Right ventricle myocardium superior (tissue), 1 donor: ENCODE data around the gene GJA10. TPM values are rescaled to one million over a fixed set of nuclear protein-coding genes. Genes with fewer than 3 reads are reported as not detected.
A peak's percentile ranks its signal among the peaks of the same experiment; 100 is the strongest.

Experiments
- ATAC-seq: fragments of 200-7000 bp; cut with Tn5 transposase; one replicate; pipeline ENCODE4 v1.9.1; 2020; ENCODE audit warnings: mild to moderate bottlenecking; ENCODE audit not compliant: poor library complexity
- DNase-seq: peaks from one replicate; pipeline ENCODE4 v3.0.0-alpha.2; 2020
- intact Hi-C: fragments of 100-400 bp; cut with DNase I; formaldehyde crosslinking; loops from one replicate; pipeline ENCODE4 v1.11.2; 2022
- total RNA-seq: library from RNA; stranded (reverse); fragmentation: NEBNext Ultra II Directional; extraction: Animal tissue kit (Norgen Biotek cat#: 25700); gene quantifications from one replicate; pipeline ENCODE4 v1.2.1, GENCODE V29; 2021
- donor health status: DM: no; HTN: yes; CAD: no; lungs with severe emphysema.

The GJA10 gene
- total RNA-seq, 1 donor from 2014 or later, result not detected

DNA sequence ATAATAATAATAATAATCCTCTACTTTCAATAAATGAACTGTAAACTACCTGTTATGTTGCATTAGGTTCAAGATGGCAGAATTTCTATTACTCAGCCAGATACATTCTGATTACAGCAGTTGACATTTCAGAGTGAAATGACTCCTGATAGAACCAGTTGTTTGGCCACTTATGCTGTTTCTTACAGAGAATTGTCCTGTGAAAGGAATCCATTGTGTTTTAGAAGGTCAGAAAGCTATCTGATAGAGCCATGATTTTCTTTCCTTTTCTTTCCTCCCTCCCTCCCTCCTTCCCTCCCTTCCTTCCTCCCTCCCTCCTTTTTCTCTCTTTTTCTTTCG lies 16.6 kb downstream of the GJA10 start:
- no peak for ATAC-seq
- DNase-seq, result no peak
- intact Hi-C loops, result no loop called here

DNA sequence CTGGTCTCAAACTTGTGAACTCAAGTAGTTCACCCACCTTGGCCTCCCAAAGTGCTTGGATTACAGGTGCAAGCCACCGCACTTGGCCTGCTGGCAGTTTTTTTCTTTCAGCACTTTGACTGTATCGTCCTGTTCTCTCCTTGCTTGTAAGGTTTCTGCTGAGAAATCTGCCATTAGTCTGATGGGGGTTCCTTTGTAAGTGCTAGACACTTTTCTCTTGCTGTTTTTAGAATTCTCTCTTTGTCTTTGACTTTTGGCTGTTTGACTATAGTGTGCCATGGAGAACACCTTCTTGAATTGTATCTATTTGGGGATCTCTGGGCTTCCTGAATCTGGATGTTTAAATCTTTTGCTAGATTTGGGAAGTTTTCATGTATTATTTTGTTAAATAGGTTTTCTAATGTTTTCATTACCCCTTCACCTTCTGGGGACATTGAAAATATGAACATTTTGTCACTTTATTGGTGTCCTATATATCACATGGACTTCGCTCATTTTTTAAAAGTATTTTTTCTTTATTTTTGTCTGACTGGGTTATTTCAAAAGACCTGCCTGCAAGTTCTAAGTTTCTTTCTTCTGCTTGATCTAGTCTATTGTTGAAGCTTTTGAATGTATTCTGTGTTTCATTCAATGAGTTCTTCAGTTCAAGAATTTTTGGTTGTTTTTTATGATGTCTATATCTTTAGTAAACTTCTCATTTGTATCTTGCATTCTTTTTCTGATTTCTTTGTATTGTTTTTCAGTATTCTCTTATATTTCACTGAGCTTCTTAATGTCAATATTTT lies 22.1 kb downstream of the GJA10 start:
- no peak for ATAC-seq
- DNase-seq, result no peak
- intact Hi-C loops, result no loop called here

DNA sequence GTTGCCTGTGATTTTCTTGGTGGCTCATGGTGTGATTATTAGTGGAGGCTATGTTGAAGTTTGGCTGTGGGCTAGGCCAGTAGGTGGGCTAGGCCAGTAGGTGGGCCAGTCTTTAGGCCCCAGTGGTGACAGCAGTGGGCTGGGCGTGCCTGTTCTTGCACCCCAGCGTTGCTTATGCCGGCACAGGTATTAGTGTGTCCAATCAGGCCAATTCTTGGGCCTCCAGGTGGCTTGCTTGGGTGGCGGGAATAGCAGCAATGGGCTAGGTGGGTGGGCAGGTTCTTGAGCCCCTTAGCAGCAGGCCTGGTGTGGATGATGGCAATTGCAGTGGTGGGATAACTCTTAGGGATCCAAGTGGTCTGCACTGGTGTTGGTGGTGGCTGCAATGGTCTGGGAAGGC lies 22.9 kb downstream of the GJA10 start:
- ATAC-seq (no peak), DNase-seq (no peak)
- intact Hi-C loops, result no loop called here

DNA sequence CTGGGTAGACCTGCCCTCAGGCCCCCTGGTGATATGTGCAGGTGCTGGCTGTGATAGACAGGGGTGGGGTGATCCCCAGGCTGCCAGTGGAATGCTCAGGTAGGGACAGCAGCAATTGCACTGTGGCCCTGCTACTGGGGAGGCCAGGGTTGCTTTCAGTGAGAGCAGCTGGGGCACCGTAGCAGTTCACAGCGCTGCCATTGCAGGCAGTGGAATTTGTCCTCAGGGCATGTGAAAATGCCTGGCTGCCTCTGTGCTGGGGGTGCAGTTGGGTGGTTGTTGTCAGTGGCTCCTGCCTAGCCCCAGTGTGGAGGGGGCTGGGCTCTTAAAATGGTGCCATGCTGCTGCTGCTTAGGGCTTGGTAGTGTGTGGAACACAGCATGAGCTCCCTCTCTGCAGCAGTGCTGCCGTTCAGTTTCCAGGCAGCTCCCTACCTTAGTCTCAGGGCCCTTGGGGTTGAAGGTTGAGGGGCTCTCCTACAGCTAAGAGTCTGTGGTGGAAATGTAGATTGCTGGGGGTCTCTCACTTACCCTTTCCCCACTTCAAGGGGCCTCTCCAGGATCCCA lies 23.6 kb downstream of the GJA10 start:
- ATAC-seq (no peak), DNase-seq (no peak)
- intact Hi-C loops, result no loop called here

DNA sequence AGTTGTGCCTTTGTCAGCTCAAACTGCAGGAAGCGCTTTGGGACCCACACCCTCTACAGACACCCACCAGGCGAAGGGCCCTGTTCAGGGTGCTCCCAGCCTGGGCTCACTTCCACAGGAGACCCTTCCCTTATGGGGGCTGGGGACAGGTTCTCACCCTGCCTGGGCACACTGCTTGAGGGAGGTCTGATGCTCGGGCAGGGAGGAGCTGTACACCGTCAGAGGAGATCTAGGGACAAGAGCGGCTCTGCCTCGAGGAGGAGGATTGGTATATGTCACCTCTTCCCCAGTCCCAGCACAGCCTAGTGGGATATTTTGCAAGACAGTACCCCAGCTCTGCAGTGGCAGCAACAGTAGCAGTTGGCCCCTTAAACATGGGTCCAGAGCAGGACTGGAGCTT lies 26.9 kb downstream of the GJA10 start:
- no peak for ATAC-seq
- no peak for DNase-seq
- intact Hi-C loops, result no loop called here

DNA sequence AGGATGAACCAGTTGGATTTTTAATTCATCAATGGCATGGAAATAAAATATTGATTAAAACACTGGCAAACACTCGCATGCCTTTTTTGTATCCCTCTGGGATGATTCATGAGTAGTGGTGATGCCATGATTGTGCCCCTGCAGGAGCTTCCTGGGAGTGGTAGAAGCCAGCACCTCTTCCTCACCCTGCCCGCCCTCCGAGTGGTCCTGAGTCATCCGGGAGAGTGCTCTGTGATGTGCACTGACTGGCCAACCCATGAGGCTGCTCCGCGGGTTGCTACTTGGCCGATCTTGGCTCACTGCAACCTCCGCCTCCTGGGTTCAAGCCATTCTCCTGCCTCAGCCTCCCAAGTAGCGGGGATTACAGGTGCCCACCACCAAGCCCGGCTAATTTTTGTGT lies 27.4 kb downstream of the GJA10 start:
- no peak for ATAC-seq
- DNase-seq, result no peak
- intact Hi-C loops, result no loop called here

DNA sequence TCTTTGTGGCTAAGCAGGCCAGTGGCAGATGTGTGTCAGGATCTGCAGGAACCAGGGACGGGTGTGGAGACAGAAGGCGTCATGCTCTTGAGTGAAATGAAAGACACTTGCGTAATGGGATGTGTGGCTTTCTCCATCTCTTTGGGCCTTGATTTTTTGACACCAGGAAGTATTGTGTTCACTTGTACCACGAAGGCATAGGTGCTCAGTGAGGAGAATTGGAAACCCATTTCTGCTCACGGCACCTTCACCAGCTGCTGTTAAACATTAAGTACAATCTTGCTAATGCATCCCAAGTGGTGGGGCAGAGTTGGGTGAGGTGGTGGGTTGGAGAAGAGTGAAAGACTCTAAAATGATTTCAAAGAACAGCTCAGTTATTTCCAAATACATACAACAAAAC lies 30.0 kb downstream of the GJA10 start:
- DNase-seq (no peak), ATAC-seq (no peak)
- intact Hi-C loops, result no loop called here

DNA sequence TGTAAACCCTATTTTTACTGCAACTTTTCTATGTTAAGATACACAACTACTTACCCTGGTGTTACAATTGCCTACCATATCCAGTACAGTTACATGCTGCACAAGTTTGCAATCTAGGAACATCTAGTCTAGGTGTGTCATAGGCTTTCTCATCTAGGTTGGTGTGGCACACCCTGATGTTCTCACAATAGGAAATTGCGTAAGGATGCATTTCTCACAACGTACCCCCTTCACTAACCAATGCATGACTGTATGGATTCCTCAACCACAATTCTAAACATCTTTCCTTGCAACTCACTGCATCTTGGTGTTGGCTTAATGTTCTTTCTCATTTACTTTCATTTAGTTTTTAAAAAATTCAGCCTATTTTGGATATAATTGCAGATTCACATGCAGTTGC lies 31.6 kb downstream of the GJA10 start:
- intact Hi-C loops, result no loop called here

DNA sequence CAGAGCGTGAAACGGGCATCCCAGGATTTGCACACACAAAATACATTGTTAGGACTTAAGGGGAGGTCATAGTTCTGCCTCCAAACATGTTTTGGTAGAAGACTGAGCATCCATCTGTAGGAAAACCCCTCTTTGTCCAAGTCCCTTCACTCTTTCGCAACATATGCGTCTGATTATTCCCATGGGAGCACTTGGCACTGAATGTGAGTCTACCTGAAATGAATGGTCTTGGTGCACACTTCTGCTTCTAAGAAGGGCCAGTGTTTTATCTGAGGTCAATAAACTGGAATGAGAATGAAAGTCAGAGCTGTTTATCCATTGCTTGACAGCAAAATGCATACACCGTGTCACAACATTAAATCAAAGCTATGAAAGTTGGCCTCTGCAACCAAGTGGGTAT lies 33.0 kb downstream of the GJA10 start:
- intact Hi-C loops, result no loop called here
- no peak for ATAC-seq

More for the DNA sequence above, 31.6 kb downstream of the GJA10 start:
- DNase-seq (no peak), ATAC-seq (no peak)

DNA sequence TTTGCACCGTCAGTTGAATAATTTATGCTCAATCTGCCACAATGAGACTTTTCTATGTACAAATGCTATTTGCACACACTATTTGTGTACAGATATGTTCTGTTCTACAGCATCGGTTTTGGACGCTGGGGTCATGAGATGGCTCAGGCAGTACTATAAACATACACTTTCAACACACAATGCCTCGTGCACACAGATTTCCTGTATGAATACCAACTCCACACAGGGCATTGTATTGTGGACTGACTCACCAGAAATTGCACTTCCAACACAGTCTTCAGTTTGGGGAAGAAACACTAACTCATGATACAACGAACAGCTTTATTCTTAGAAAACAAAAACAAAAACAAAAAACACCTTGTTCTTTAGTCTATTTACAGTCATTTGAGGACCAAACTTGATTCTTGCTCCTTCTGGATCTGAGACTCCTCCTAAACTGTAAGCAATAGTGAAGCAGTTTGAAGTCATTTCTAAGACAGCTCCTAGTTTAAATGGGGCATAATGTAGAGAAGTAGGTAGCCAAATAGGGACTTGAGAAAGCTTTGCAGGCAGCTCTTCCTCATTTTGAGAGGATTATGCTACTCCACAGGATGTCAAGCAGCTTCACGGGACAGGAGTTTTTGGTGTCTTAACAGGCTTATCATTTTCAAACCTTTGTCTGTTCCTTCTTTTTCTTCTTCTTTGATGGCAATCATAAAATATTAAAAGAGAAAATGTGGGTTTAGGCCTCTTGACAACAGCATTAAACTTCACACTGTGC lies 33.7 kb downstream of the GJA10 start:
- intact Hi-C loops, result no loop called here
- ATAC-seq, result no peak
- no peak for DNase-seq

More for the DNA sequence above, 33.0 kb downstream of the GJA10 start:
- no peak for DNase-seq

DNA sequence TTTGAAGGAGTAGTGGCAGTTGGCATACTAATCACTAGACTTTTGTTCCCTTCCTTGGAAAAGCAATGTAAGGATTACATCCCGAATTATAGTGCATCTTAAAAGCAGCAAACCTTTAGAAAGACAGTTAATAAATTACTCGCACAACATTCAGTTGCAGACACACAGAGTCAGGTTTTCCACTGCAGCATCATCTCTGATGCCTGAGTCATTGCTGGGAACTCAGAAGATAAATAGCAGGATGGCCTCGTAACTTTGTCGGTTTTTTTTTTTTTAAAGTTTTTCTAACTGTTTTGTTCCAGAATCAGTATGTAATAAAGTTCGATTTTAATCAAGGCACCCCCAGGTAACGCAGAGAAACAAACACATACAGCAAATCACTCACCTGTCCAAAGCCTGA lies 34.3 kb downstream of the GJA10 start:
- intact Hi-C loops, result no loop called here
- ATAC-seq (no peak), DNase-seq (no peak)

DNA sequence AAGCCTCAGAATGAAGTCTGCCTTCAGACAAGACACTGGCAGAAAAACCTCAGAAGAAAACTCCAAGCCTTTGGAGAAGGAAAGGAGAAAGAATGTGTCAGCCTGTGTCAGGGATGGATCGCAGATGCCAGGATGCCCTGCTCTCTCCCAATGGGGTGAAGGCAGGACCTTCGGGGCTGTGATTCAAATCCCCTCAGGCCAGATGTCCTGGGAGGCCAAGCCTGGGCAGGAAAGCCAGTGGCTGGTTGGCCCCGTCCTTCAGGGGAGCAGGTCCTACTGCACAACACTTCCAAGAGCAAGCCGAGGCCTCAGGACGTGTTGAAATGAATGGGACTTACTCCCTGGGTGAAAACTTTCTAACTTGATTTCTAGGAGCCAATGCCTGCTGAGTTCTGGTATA lies 36.5 kb downstream of the GJA10 start:
- intact Hi-C loops, result no loop called here

DNA sequence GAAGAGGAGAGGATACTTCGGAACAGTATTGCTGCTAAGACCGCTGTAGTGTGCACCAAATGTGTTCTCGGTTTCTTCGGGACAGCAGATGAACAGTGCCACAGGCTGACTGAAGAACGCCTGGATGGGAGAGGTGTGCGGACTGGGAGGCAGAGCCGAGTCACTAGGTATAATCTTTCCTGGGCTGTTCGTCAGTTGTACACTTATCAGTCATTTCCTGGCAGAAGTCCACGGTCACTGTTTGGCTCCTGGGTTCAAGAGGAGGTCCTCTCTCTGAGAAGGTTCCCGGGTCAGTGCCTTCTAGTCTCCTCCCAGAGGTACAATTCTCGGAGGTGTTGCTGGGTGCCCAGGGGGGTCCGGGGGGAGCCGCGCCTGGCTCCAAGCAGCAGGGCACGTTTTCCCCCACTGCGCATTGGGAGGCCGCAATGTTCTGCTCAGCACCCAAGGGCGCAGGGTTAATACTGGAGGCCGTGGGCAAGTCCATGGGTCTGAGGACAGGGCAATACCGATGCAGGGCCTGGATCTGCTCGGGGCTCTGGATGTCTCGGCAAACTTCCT lies 38.1 kb downstream of the GJA10 start:
- intact Hi-C loops, result no loop called here
- DNase-seq (no peak), ATAC-seq (no peak)

More for the DNA sequence above, 36.5 kb downstream of the GJA10 start:
- ATAC-seq (no peak), DNase-seq (no peak)

DNA sequence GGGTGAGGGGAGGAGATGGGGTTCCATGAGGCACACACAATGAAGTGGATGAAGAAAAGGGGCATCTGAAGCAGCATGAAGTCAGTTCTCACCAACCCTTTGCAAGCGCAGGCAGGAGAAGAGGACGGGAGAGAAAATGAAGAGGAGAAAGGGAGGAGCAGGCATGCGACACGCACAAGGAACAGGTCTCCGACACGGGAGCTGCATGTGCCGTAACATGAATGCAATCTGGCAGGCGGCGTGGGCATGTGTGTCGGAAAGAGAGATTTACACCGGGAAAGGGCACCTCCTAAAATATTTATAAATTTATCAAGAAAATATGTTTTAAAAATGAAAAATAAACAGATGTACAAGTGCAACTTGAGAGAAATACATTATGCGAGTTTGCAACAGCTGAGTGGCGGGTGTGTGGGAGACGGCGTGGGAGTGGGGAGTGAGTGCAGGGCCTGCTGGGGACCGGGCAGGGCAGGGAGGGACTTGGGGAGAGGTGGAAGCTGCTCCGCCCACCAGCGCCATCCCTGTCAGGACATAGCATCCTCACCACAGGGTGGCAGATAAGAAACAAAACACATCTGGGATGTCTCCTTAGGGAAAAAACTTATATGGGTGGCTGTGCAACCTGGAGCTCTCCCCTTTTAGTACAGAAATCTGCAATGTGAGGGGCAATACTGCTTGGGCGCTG lies 40.6 kb downstream of the GJA10 start:
- DNase-seq (no peak), ATAC-seq (no peak)
- intact Hi-C loops, result no loop called here

DNA sequence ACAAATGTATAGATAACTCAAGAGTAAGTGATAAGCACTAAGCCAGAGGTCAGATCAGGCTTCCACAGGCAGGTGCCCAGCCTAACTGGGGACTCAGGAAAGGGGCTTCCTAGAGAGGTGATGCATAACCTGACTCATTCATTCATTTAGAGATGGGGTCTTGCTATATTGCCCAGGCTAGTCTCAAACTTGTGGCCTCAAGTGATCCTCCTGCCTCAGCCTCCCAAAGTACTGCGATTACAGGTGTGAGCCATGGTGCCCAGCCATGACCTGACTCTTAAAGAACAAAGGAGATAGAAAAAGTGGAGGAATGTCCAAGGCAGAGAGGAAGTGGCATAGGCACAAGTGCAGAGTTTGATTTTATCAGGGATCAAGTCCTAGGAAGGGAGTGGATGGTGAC lies 41.9 kb downstream of the GJA10 start:
- DNase-seq (no peak), ATAC-seq (no peak)
- intact Hi-C loops, result no loop called here

DNA sequence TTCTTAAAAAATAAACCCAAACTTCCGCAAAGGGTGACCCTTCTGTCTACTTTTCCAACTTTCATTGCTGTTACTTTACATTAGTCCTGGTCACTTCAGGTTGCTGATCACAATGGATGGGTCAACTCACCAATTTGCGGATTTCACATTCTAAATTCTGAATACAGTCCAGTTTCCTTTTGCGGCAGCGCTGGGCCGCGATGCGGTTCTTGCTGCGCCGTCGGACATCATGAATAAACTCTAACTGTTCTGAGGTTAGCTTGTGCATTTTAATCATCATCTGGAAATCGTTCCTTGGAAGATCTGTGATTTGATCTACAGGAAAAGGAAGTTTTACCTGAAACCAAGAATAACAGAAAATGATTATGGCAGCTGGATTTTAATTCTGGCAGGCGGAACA lies 43.7 kb downstream of the GJA10 start:
- intact Hi-C loops, result no loop called here
- no peak for DNase-seq
- ATAC-seq, result no peak

DNA sequence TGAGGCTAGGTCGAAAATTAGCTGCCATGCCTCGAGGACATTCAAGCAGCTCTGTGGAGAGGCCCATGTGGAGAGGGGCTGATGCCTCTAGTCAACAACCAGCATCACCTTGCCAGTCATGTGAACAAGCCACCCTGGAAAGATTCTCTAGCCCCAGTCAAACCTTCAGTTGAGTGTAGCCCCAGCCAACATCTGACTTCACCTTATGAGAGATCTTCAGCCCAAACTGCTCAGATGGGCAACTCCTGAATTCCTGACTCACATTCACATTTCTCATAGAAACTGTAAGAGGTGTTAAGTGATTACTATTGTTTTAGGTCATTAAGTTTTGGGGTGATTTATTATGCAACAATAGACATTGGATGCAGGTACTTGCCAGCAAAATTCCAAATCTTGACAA lies 44.9 kb downstream of the GJA10 start:
- DNase-seq, result no peak
- no peak for ATAC-seq
- intact Hi-C loops, result no loop called here

DNA sequence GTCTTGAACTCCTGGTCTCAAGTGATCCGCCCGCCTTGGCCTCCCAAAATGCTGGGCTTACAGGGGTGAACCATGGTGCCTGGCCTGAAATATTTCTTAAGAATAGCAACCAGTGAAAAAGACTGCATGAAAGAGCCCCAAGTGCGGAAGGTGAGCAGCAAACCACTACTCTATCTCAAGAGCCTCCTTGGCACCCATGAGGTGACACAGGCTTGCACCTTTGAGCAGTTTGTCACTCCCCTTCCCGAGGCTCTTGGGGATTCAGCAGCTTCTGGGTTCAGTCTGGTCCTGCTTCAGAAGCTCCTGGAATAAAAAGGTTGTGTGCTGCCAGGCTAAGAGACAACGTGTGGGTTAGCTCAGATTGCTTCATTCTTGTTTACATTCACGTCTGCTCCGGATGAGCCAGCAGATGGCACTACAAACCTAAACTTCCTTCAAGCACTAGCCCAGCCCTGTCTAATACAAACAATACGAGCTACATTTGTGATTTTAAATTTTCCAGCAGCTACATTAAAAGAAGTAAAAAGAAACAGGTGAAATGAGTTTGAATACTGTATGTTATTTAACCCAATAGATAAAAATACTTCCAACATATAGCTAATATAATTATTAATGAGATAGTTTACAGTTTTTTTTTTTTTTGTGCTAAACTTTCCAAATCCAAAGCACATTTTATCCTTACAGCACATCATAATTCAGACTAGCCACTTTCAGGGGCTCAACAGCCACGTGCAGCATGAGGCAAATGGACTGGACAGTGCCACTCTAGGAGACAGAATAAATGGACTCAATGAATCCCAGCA lies 46.2 kb downstream of the GJA10 start:
- intact Hi-C loops, result loop anchor here (5.0 kb wide), 1 partner anchor 537 kb away; no protein-coding TSS in a partner anchor
- peak; percentile 94 for ATAC-seq
- peak; percentile 63 for DNase-seq
